ENCODE measurements around the gene MRPL14.
"Not testable (repeated sequence)": the region's sequence is repeated elsewhere in the genome, so short reads cannot be mapped to it uniquely, and the experiment has no call there.

MRPL14 gene

GRCh38 chr6:44149369-44150012, 22.2 kb upstream of the MRPL14 start:
- DNase-seq, result no peak

GRCh38 chr6:44148306-44148705, 21.1 kb upstream of the MRPL14 start:
- no peak for DNase-seq

DNA sequence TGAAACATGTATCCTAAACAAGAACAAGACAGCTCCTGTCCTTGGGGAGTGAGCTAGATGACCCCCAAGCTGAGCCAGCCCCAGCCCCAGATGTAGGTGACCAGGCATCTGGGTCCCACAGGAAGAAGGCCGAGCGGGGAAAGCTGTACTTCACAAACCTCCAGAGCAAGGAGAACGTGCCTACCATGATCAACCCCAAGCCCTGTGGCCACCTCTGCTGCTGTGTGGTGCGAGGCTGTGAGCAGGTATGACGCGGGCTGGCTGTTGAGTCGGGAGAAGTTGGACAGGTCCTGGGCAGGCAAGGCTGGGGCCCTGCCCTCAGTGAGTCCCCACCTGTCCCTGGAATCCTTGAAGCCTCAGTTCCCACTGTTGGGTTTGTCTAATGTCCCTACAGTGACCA, 20.0 kb upstream of the MRPL14 start:
- no peak for DNase-seq

GRCh38 chr6:44146685-44147084, 19.4 kb upstream of the MRPL14 start:
- DNase-seq, result no peak

DNA sequence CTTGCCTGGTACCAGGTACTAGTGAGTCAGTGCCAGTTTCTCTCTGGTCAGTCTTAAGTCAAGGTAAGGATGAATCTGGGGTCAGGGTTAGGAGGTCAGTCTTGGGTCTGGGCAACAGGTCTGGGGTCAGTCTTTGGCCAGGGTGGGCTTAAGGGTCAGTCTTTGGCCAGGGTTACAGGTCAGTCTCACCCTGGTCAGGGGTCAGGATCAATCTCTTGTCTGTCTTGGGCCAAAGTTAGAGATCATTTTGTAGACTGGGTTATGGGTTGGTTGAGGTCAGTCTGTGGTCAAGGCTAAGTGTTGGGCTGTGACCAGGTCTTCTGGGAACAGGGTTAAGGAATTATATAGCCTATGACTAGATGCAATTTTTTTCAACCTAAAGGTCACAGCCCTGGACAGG, 18.6 kb upstream of the MRPL14 start:
- no peak for DNase-seq

- DNase-seq, result not testable (repeated sequence)
These were observed 17.3 kb upstream of the MRPL14 start for GRCh38 chr6:44144536-44144935.

GRCh38 chr6:44143731-44144130, 16.5 kb upstream of the MRPL14 start:
- DNase-seq, result no peak

- no peak for DNase-seq
These were observed 15.6 kb upstream of the MRPL14 start for GRCh38 chr6:44142835-44143234.

DNA sequence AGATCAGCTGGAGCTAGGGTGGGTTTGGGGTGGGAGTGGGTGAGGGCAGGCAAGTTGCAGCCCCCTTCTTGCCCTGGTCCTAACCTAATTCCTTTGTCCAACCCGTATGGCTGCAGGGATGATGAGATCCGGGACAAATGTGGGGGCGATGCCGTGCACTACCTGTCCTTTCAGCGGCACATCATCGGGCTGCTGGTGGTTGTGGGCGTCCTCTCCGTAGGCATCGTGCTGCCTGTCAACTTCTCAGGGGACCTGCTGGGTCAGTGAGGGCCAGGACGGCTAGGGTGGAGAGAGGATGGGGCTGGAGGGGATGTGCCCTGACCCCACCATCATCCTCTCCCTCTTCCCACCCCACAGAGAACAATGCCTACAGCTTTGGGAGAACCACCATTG, 12.1 kb upstream of the MRPL14 start:
- no peak for DNase-seq

- DNase-seq, result no peak
These were observed 11.6 kb upstream of the MRPL14 start for GRCh38 chr6:44138717-44139350.

DNA sequence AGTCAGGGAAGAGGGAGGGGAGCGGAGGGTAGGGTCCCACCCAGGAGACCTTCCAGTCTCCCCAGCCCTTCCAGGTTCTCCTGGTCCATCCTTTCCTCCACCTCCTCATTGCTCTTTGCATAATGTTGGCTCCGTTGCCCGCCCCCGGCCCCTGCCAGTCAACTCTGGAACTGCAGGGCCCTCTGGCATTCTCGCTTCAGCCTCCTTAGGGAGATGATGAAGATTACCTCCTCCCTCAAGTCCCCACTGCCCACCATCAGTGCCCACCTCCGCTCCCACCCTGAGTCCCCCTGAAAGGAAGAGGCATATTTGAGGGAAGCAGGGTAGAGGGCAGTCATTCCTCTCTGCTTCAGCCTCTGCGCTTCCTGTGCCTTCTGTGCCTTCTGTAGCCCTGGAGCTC, 8.6 kb upstream of the MRPL14 start:
- DNase-seq, result no peak

- no peak for DNase-seq
These were observed 8.0 kb upstream of the MRPL14 start for GRCh38 chr6:44135173-44135758.

GRCh38 chr6:44133981-44134711, 6.9 kb upstream of the MRPL14 start:
- DNase-seq, result peak; percentile 92

GRCh38 chr6:44133003-44133931, 6.0 kb upstream of the MRPL14 start:
- peak; percentile 59 for DNase-seq

DNA sequence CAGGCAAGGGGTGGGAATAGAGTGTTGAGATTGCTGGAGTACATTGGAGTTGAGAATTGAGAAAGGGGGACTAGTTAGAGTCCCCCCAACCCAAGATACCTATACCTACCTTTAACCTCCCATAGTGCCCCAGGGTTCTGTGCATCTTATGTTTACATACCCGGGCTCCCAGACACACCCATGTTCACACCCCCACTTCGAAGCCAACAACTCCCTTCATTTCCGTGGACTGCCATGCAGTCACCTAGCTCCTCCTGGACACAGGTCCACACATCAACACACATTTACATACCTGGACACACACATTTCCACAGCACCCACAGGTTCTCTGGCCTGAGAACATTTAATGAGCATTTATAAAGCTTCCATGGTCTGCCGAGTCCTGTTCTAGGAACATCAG, 5.2 kb upstream of the MRPL14 start:
- DNase-seq, result no peak

GRCh38 chr6:44131892-44132291, 4.6 kb upstream of the MRPL14 start:
- DNase-seq, result no peak

DNA sequence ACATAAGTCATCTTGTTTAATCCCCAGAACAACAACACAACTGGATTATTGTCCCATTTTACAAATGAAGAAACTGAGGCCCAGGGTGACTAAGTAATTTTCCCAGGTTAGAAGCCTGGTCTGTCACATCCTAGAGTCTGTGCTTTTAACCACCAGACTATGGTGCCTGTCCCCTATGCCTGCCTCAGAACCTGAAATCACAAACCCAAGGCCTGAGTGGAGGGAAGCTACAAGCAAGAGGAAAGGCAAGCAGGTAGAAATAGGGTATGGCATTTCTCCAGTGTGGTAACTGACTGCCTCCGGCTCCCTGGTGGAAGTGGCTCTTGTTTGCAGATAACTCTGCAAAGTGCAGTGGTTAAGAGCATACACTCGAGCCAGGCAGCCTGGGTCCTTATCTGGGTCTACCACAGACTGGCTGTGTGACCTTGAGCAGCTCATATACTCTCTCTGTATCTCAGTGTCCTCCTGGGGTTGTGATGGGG, 2.6 kb upstream of the MRPL14 start:
- peak; percentile 97 for DNase-seq

DNA sequence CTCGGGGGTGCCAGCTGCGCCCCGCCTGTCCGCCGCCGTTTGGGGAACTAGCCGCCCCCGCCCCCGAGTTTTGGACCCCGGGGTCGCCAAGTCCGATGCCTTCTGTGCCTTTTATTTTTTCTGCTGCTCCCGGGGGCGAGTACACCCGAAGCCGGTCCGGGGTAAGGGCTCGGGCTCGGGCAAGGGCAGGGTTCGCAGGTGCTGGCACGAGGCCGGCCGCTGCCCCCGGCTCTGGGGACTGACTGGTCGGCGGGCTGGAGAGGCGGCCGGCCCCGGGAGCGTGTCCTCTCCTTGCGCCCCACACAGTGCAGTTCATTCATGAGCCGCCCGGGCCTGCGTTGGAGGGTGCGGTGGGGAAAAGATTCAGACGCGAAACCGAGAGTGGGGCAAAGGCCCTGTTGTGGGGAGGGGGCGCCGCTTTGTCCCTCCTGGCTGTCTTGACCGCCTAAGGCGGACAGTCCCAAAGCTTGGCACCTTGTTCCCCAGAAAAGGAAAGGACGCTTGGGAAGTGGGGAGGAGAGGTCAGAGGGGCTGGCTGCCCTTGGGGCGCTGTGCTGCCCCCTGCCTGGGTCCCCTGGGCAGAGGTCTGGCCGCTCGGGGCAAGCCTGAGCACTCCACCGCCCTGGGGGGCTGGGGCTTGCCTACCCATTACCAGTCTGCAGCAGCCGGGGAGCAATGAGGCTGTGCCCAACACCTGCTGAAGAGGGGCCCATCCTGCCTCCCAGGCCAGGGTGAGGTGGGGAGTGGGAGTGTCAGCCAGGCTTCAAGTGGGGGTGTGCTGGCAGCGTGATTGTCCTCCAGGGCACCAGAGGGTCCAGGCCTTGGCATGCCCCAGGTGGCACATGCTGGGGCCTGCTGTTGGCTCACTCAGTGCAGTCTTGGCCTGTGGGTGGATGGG, 1.0 kb upstream of the MRPL14 start:
- DNase-seq, result peak; percentile 54

GRCh38 chr6:44126320-44127149, 717 bp downstream of the MRPL14 start:
- peak; percentile 33 for DNase-seq

- no peak for DNase-seq
These were observed 3.7 kb downstream of the MRPL14 start for GRCh38 chr6:44123544-44123943.

GRCh38 chr6:44122801-44123200, 4.5 kb downstream of the MRPL14 start:
- DNase-seq, result no peak
